Measurements from ENCODE around the gene C1QA.

C1QA gene

DNA sequence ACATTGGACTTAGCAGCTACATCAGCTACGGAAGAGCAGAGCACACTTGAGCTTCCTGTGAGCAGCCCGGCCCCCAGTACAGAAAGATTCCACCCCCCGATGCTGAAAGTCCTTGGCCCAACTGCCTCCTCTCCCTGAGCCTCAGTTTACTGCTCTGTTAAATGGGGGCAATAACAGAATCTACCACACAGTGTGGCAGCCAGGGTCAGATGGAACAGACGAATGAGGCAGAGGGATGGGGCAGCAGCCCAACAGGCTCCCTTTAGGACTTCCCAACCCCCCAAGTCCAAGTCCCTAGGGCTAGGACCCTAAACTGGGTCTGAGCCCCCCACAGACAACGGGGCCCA, 22.9 kb upstream of the C1QA start:
- no peak for DNase-seq

DNA sequence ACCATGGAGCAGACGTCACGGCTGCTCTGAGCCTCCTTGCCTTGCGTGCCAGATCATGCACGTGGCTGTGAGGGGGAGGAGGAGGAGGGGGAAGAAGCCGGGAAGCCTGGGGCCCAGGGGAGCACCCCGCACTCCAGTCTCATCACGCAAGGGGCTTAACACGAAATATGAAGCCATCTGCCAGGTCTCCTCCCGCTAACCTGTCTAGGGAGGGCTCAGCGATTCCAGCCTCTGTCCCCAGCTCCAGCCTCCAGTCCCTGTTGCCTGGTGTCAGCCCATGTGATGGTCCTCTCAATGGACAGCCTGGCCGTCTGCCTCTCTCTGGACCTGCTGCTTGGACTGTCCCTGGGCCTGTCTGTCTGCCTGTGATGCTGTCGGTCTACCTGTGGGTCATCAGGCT, 22.5 kb upstream of the C1QA start:
- no peak for DNase-seq

DNA sequence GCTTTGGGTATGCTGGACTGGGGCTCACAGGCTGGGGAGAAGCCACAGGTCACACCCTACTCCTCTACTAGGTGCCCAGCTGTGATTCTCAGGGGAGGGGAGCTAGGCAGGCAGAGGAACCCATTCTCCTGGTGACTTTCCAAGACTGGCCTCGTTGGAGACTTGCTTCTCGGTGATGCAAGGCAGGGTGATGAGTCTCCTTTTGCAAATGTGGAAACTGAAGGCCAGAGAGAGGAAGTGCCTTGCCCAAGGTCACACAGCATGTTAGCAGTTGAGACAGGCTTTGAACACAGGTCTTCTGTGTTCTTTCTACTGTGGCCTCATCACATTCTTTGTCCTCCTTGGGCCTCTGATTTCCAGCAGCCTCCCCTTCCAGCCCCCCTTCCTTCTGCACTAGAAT, 20.5 kb upstream of the C1QA start:
- DNase-seq = no peak

DNA sequence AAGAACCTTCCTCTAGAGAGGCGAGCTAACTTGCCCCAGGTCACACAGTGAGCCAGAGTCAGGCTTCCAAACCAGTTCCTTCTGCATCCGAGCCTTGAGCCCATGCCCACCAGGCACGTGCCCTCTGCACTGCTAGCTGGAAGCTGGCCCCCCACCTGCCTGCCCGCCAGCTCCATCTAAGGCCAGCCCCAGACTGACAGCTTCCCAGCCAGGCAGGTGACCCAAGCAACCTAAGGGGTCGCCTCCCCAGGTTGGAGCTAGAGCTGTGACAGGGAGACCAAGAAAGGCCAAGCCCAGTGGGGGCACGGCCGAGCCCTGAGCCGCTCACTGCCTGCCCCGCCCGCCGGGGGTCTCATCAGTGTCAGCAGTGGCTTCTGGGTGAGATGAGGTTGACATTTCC, 19.9 kb upstream of the C1QA start:
- no peak for DNase-seq

DNA sequence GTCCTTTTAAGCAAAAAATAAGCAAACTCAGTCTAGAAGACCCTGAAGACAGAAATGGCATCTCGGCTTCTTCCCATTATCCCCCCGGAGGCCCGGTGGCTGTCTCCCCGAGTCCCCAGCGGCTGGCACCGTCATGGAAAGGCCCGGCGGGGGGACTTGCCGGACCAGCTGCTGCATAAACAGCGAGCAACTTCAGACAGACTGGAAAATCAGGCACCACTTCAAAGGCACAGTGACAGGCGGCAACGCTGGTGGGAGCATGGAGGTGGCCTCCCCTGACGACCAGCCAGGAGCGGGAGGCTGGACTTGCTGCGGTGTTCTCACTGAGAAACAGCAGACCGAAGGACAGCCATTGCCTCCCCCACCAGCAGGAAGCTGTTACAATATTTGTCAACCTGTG, 18.4 kb upstream of the C1QA start:
- no peak for DNase-seq

DNA sequence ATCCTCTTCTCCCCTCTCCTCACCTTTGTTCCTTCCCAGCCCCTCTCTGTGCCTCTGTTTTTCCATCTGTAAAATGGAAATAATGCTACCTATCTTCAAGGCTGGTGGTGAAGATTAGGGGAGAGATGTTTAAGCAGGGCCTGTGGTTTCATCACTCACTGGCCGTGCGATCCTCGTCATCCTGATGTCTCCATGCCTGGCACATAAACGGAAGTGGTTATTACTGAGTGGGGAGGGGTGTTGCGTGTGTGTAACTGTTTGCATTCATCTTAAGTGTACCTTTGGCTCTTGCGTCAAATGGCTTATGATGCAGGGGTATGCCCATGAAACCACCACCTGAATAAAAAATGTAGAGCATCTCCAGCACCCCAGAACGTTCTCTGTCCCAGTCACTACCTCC, 17.2 kb upstream of the C1QA start:
- DNase-seq = no peak

DNA sequence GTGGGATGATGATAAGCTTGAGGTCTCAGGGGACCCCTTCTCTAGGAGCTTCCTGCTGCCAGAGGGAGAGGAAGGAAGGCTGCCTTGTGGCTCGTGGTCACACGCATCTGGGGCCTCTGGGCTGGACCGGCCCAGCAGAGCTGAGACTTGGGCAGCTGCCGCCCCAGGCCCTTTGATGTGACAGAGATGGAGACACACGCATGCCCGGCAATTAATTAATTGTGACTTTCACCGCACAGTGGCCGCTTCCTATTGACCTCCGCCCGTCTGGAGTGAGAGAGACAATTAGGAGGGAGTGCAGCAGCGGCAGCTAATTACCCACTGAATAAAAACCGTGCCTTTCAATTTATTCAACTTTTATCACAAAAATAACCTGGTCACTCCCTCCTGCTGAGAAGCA, 16.6 kb upstream of the C1QA start:
- DNase-seq = no peak

DNA sequence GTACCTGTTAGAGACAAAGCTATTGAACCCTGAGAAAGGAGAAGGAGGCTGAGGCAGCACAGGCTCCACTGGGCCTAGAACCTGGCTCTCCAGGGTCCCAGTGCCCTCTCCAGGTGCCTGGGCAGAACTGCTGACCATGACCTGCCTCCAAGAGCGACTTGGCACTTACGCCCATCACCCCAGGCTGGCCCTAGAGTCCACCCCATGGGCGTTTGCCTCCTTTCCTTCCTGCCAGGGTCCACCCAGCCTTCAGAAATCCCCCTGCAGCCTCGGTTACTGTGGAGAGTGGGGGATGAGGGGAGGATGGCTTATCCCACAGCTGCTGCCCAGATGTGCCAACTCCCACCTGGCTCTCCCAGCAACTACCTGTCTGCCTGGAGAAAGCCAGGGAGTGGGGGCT, 14.7 kb upstream of the C1QA start:
- DNase-seq = no peak

DNA sequence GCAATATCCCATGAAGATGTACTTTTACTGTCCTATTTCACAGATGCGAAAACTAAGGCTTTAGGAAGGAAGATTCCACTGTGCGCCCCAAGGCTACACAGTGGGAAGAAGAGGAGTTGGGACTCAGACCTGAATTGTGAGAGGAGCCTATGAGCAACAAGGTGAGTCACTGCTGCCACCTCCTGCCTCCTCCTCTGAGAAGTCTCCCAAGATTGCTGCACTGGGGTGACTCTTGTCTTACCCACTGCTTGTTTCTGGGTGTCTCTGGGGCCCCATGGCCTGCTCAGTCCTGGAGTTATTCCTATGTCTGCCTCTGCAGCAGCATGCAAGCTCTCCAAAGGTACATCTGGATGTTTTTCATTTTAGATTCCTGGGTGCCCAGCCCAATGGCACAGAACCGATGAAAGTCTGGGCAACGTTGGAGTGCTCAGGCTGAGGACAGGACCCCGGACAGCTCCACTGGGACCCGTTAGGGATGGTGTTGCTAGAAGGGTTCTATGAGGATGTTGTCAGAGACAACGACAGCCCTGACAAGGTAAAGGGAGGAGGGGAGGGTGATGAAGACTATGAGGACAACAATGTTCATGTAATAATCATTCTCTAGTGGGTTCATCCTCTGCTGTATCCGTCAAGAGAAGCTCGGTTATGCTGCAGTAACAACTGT, 11.0 kb upstream of the C1QA start:
- DNase-seq = no peak

DNA sequence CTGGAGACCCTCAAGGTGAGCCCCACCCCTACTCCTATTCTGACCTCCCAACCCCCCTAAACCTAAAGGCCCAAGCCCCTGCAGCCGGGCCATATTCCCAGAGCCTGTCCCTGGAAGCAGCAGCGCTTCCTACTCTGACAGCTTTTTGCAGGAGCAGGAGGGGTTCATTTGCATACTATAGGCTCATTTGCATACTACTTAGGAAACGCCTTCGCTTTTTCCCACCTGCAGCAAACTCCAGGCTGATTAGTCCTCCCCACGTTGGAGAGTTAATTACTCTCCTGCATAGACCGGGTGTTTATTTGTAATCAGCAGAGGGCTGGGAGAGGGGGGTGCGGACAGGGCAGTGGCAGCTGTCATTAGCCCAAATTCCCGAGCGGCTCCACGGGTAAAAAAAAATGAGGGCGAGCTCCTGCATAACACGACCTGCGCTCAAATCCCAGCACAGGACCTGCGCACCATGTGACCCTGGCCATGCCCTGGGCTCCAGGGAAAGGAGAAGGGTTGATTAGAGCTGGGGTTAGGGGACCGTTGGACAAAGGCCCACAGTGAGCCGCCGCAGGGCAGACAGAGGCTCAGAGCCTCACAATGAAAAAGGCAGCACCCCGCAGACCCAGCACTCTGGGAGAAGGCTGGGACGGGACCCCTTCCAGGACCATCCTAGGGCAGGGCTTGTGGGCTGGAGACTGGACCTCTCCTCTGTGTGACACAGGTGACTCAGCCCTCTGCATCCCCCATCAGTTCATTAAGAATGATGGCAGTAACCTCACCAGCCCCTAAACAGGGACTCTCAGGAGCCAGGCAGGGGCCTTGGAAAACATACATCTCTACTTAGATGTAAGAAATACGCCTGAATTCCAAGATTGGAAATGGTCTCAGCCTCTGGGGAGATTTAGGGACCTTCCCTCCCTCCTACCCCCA, 9.9 kb upstream of the C1QA start:
- peak; percentile 86 for DNase-seq

DNA sequence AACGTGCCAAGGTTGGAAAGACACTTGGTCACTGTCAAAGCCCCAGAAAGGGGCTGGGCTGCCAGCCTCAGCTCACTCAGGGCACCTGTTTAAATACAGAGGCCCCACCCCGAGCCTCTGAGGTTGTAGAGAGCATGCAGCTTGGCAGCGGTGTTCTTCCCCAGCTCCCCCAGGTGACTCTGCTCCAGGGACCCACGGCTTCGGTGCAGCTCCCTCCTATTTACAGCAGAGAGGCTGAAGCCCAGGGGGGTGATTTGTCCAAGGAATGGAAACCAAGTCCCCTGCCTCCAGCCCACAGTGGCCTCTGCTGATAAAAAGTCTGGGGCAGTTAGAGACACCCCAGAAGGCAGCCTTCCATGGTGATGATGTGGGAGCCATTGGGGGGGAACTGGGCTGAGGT, 9.1 kb upstream of the C1QA start:
- no peak for DNase-seq

DNA sequence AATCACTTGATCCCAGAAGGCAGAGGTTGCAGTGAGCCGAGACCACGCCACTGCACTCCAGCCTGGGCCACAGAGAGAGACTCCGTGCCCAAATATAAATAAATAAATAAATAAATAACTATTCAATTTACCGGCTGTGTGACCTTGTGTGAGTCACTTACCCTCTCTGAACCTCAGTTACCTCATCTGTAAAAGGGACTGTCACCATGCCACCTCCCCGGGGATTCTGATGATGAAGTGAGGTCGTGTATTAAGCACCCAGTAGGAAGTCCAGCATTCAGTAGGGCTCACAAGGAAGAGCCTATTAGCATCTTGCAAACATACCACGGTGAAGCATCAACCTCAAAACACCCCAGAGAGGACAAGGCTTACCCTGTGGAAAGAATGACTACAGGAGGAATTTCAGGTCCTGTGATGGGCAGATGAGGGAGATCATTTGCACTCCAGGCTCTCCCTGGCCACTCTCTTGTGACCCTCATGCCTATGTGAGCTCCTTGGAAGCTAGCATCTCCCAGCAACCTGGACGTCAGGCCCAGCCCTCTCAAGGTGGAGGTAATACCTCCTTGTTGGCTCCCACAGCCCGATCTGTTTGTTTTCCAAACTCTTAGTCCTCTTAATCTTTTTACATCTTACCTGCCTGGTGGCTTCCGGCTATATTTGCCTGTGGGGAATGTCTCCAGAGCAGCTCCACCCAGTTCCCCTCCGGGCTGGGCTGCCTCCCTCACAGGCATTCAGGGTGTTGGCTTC, 7.6 kb upstream of the C1QA start:
- DNase-seq = no peak

DNA sequence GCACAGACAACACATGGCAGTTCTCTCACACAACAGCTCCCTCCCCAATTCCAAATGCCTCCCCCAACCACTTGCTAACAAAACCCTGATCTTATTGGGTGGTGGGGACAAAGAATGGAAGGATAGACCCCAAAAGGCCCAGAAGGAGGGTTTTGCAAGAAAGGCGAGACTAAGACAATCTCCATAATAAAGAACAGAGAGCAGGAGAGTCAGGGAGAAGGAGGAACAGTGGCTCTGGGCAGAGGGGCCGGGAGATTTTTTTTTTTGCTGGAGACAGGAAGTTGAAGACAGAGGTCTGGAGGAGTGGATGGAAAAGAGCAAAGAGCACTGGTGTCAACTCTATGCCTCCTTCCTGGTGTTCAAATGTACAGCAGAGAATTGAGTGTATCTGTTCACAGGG, 6.5 kb upstream of the C1QA start:
- no peak for DNase-seq

DNA sequence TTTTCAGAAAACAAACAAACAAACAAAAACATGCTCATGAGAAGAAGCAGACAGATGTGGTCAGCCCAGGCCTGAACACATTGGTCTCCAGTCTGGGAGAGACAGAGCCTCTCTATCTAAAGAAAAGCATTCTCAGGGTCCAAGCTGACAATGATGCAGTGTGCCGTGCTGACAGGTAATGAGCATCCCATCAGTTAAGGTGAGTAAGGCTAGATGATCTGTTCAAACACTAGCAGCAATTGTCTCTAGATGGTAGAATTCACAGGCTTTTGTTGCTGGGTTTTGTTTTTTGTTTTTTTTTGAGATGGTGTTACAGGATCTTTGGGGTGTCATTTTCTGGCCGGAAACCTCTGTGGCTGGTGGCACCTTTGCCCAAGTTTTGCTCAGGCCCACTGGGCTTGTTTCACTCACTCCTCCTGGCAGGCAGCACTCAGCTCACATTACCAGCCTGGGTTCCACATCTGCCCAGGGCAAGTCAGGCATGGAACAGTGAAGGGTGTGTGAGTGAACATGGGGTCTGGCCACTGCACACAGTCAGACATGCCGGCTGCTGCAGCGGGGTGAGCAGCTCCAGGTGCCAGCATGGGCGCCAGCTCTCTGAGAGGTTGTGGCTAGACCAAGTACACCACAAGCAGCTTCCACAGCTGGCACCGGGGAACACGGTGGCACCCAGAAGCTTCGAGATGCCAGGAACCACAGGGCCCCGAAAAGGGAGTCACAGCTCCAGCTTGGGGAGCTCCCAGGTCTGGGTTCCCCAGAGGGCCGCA, 2.5 kb upstream of the C1QA start:
- DNase-seq = no peak

DNA sequence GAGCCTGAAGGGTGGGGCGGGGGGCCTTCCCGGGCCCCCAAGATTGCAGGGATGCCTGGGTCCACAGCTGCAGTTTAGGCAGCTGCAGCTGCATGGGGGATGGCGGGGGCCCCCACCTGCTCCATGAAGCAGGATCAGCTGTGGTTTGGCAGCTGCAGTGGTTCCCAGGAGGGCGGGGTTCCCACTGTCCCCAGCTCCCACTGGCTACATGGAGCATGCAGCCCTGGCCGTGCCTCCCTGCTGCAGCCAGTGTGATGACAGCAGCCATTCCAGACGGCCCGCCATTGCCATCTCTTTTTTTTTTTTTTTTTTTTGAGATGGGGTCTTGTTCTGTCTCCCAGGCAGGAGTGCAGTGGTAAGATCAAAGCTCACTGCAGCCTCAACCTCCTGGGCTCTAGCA, 992 bp upstream of the C1QA start:
- no peak for DNase-seq

DNA sequence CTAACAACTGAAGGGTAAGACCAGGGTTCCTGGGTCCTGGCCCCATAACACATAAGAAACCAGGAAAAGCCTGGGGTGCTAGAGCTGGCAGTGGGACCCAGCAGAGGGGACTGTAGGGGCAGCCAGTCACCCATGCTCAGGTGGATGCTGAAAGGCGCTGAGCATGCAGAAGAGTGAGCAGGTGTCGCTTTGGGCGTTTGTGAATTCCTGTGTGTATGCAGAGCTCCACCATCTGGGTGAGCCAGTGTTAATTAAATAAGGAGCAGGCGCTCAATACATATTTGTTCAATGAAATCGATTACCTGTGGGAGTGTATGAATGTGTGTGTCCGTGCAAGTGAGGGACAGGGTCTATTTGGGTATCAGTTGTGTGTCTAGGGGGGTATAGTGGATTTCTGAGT, 499 bp downstream of the C1QA start:
- no peak for DNase-seq

DNA sequence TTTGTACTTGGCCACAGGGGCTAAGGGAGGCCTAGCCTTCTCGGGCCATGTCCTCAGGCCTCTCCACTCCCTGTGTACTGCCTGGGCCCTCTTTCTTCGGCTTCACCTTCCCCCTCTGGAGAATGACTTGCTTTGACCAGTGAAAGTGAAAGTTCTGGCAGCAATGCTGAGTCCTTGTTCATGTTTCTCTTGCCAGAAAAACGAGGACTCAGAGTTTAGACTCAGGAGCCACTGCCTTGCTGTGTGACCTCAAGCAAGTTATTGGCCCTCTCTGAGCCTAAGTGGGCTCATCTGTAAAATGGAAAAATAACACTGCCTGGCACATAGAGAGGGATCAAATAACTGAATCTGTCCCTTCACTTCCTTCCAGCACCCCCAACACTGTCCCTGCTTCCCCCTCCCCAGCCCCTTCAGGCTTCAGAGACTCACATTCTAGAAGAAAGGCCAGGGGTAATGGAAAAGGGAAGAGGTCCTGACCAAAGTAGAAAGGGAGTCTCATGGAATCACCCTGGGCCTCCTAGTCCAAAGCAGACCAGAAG, 1.5 kb downstream of the C1QA start:
- no peak for DNase-seq

DNA sequence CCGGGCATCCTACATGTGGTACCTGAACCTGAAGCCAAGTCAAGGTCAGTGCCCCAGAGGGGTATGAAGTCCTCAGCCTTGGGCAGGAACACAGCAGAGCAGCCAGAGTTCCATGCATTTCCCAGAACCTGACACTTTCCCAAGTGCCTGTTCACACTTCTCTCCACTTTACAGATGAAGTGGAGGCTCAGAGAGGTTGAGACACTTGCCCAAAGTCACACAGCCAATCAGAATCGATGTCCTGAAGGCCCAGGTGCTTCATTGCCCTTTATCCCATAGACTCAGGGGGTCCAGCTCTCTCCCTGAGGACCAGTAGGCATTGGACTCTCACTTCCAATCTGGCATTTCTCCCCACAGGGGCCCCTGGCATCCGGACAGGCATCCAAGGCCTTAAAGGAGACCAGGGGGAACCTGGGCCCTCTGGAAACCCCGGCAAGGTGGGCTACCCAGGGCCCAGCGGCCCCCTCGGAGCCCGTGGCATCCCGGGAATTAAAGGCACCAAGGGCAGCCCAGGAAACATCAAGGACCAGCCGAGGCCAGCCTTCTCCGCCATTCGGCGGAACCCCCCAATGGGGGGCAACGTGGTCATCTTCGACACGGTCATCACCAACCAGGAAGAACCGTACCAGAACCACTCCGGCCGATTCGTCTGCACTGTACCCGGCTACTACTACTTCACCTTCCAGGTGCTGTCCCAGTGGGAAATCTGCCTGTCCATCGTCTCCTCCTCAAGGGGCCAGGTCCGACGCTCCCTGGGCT, 2.2 kb downstream of the C1QA start:
- no peak for DNase-seq

DNA sequence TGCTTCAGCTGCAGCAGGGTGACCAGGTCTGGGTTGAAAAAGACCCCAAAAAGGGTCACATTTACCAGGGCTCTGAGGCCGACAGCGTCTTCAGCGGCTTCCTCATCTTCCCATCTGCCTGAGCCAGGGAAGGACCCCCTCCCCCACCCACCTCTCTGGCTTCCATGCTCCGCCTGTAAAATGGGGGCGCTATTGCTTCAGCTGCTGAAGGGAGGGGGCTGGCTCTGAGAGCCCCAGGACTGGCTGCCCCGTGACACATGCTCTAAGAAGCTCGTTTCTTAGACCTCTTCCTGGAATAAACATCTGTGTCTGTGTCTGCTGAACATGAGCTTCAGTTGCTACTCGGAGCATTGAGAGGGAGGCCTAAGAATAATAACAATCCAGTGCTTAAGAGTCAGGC, 2.9 kb downstream of the C1QA start:
- DNase-seq = no peak

DNA sequence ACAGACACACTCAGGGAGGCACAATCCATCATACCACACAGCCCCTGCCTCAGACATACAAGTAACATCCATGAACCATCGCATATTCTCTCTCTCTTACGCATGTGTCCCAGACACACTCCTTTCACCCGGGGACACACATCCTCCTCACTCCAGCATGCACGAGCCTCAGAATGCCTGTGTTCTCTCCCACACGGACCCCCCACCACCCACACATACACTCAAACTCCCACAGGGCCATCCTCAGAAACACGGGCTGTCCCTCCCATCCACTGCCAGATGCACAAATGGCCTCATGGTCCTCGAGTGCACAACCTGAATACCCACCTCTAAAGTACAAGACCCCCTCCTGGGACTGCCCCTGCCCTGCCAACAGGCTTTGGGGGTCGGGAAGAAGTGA, 4.8 kb downstream of the C1QA start:
- no peak for DNase-seq

DNA sequence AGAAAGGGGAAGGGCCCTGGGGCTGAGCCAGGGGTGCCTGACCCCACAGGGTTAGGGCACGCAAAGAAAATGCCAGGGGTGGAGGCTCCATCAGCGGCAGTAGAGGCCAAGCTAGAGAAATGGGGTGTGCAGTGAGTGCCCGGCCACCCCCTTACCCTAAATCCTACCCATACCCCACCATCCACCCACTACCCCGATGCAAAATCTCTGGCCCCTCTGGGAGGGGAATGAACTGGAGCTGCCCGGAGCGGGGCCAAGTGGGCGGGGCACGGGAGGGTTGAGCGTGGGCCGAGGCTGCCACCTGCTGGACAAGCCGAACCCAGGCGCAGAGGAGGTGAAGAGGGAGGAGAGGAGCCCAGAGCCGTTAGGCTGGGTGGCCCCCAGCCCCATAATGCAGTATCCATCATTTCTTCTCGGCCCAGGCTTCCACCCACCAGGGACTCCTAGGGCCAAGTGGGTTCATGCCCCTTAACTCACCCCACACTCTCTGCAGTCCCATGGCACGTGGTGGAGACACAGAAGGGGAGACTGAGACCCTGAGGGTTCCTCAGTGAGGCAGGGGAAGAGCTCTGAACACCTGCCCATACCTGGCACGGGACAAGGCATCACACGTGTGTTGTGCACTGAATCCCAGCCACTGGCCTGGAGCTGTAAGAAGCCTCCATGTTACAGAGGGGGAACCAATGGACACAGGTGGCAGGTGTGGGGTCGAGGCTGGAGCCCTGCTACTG, 5.6 kb downstream of the C1QA start:
- DNase-seq = no peak

DNA sequence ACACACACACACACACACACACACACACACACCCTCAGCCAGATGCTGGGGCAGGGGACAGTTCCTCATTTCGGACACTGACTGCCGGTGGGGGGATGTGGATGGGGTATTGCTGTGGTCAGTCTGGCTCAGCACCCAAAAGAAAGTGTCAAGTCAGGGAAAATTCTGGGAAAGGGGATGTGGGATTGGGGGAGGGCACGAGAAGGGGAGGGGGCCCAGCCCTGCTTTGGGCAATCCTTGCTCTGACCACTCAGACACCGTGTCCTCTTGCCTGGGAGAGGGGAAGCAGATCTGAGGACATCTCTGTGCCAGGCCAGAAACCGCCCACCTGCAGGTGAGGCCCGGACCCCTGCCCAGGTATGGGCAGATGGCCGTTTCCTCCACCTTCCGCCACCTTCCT, 7.0 kb downstream of the C1QA start, which contains the start of gene C1QC:
TSS of gene C1QC (plus strand) at position 253 of the 400 bp plus-strand sequence. CDS start 391 bp downstream, outside the sequence.
- DNase-seq = no peak
